GM10248 (cell line): ENCODE measurements around the gene KCNIP3.

Experiments
- CTCF ChIA-PET: fragments of 300-600 bp; sonication (Branson Sonifier 250); formaldehyde crosslinking; extraction: SDS; loops from one replicate; lab custom pipeline; 2021; ENCODE audit warnings: antibody characterized with exemption; lab: Yijun Ruan, JAX
- POLR2A ChIA-PET: fragments of 350-650 bp; sonication (Branson Sonifier 250); formaldehyde crosslinking; extraction: SDS; loops from one replicate; lab custom pipeline; 2020; ENCODE audit warnings: antibody characterized with exemption; lab: Yijun Ruan, JAX
- DNase-seq: peaks from one replicate; pipeline ENCODE4 v3.0.0; 2012; ENCODE audit errors: extremely low spot score
- TF ChIP-seq, protein P1 (sequence below): IDR thresholded peaks from 2 replicates; pipeline ENCODE4 v1.5.1; 2012; ENCODE audit warnings: mild to moderate bottlenecking, low read depth; ENCODE audit errors: extremely low read depth, missing control alignments, control extremely low read depth

The KCNIP3 gene

GRCh38 chr2:95316466-95317122 is 19.4 kb downstream of the KCNIP3 start:
- ChIA-PET POLR2A (no interaction called here), CTCF (interaction anchor here (1.0 to 1.2 kb wide), 2 partner anchors 12 to 85 kb away, joined by 3 read pairs; no protein-coding TSS in a partner anchor)
- TF ChIP-seq, protein P1, sequence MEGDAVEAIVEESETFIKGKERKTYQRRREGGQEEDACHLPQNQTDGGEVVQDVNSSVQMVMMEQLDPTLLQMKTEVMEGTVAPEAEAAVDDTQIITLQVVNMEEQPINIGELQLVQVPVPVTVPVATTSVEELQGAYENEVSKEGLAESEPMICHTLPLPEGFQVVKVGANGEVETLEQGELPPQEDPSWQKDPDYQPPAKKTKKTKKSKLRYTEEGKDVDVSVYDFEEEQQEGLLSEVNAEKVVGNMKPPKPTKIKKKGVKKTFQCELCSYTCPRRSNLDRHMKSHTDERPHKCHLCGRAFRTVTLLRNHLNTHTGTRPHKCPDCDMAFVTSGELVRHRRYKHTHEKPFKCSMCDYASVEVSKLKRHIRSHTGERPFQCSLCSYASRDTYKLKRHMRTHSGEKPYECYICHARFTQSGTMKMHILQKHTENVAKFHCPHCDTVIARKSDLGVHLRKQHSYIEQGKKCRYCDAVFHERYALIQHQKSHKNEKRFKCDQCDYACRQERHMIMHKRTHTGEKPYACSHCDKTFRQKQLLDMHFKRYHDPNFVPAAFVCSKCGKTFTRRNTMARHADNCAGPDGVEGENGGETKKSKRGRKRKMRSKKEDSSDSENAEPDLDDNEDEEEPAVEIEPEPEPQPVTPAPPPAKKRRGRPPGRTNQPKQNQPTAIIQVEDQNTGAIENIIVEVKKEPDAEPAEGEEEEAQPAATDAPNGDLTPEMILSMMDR = no peak
- no peak for DNase-seq

DNA sequence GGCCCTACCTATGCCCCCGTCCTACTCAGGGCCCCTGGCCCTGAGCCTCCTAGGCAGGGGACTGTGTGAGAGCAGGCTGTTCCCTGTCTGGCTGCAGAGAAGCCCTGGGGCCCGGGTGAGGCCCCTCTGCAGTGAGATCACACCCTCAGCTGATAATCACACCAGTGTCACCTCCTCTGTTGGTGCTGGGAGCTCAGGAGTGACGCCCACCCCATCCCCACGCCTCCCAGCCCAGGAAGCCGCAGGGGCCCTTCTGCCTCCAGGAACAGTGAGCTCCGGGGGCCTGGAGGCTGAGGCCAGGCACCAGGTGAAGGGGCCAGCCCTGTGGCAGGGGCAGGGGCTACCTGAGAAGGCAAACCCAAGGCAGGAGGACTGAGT is 20.0 kb downstream of the KCNIP3 start:
- TF ChIP-seq, protein P1 = no peak
- no peak for DNase-seq
- CTCF ChIA-PET = interaction anchor here (1.2 kb wide), 1 partner anchor 85 kb away, joined by 3 read pairs; no protein-coding TSS in a partner anchor
- POLR2A ChIA-PET = no interaction called here

- CTCF ChIA-PET = interaction anchor here (1.2 kb wide), 1 partner anchor 86 kb away, joined by 3 read pairs; no protein-coding TSS in a partner anchor
- TF ChIP-seq, protein P1 = no peak
- POLR2A ChIA-PET = no interaction called here
- DNase-seq = no peak
These were observed 20.7 kb downstream of the KCNIP3 start for GRCh38 chr2:95317665-95318425.

- no peak for DNase-seq
- ChIA-PET CTCF (no interaction called here), POLR2A (no interaction called here)
- TF ChIP-seq, protein P1 = no peak
These were observed 21.5 kb downstream of the KCNIP3 start for GRCh38 chr2:95318431-95319220.

DNA sequence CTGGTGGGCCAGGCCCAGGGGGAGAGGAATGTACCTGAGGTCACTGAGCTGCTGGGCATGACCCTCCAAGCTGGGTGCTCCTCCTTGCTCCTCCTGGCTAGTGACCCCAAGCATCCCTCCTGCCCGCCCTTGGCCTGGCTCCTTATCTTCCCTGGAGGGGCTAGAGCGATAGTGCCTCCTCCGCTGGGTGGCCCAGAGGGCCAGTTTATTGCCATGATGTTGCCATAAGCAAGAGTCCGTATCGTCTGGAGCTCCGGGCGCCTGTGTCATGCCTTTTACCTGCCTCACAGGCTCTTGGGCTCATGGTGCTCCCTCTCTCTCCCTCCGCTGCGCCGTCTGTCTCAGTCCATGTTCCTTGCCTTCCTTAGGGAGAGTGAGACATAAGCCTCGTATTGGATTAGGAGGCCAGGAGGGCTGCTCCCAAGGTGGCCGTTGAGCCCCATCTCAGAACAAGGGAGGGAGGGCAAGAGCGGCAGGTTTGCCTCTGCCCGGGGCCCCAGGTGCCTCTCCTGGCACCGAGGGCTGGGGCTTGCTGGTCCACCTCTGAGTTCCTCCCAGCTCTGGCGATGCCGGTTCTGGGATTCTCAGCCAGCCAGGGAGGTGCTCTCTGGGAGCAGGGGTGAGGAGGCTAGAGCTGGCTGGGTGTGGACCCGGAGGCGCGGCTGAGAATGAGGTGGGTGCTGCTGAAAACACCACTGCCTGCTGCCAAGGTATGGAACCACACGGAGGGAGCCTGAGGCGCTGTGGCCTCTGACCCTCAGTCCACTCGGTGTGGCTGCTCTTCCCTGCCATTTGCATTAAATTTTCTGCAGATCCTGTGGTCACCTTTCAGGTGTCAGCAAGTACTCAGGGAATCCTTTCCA is 22.6 kb downstream of the KCNIP3 start:
- POLR2A ChIA-PET = no interaction called here
- TF ChIP-seq, protein P1 = no peak

GRCh38 chr2:95320344-95320712 is 23.2 kb downstream of the KCNIP3 start:
- DNase-seq = no peak
- ChIA-PET POLR2A (no interaction called here), CTCF (no interaction called here)
- TF ChIP-seq, protein P1 = no peak

More for the DNA sequence above, 22.6 kb downstream of the KCNIP3 start:
- DNase-seq = no peak
- CTCF ChIA-PET = no interaction called here
